ENCODE results near the gene TRIM27. TPM values are rescaled to one million over a fixed set of nuclear protein-coding genes. Genes with fewer than 3 reads are reported as not detected.

The TRIM27 gene
- total RNA-seq, 4 donors from 2014 or later: 37.0 to 75.2 (median 58.4) TPM

GRCh38 chr6:28900577-28901256 lies 23.1 kb downstream of the TRIM27 start:
- ATAC-seq (ENCODE audit: low FRiP score): no peak
- no peak for DNase-seq (ENCODE audit: low spot score)
- no peak for TF ChIP-seq CTCF (IDR thresholded peaks at IDR 0.05)

- ATAC-seq (ENCODE audit: low FRiP score) (no peak), DNase-seq (ENCODE audit: low spot score) (no peak)
- no peak for TF ChIP-seq CTCF (IDR thresholded peaks at IDR 0.05)
These were observed 25.1 kb downstream of the TRIM27 start for GRCh38 chr6:28898710-28898965.

- DNase-seq (ENCODE audit: low spot score) (no peak), ATAC-seq (ENCODE audit: low FRiP score) (no peak)
- no peak for TF ChIP-seq CTCF (IDR thresholded peaks at IDR 0.05)
These were observed 26.4 kb downstream of the TRIM27 start for GRCh38 chr6:28897369-28897745.

GRCh38 chr6:28896505-28897368 lies 27.0 kb downstream of the TRIM27 start:
- no peak for DNase-seq (ENCODE audit: low spot score)
- ATAC-seq (ENCODE audit: low FRiP score): peak; percentile 37
- TF ChIP-seq CTCF (IDR thresholded peaks at IDR 0.05): no peak

- peak; percentile 92 for ATAC-seq (ENCODE audit: low FRiP score)
These were observed 28.5 kb downstream of the TRIM27 start for GRCh38 chr6:28895131-28895812.

GRCh38 chr6:28893172-28893799 lies 30.5 kb downstream of the TRIM27 start:
- TF ChIP-seq CTCF (IDR thresholded peaks at IDR 0.05): no peak
- DNase-seq (ENCODE audit: low spot score) (no peak), ATAC-seq (ENCODE audit: low FRiP score) (no peak)

More at GRCh38 chr6:28895131-28895812, 28.5 kb downstream of the TRIM27 start:
- no peak for TF ChIP-seq CTCF (IDR thresholded peaks at IDR 0.05)
- DNase-seq (ENCODE audit: low spot score): peak; percentile 84
